Measurements from ENCODE around the gene GSAP.

The GSAP gene

GRCh38 chr7:77338883-77339629 is 77.1 kb downstream of the GSAP start:
- TF ChIP-seq, protein P1, sequence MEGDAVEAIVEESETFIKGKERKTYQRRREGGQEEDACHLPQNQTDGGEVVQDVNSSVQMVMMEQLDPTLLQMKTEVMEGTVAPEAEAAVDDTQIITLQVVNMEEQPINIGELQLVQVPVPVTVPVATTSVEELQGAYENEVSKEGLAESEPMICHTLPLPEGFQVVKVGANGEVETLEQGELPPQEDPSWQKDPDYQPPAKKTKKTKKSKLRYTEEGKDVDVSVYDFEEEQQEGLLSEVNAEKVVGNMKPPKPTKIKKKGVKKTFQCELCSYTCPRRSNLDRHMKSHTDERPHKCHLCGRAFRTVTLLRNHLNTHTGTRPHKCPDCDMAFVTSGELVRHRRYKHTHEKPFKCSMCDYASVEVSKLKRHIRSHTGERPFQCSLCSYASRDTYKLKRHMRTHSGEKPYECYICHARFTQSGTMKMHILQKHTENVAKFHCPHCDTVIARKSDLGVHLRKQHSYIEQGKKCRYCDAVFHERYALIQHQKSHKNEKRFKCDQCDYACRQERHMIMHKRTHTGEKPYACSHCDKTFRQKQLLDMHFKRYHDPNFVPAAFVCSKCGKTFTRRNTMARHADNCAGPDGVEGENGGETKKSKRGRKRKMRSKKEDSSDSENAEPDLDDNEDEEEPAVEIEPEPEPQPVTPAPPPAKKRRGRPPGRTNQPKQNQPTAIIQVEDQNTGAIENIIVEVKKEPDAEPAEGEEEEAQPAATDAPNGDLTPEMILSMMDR (IDR thresholded peaks at IDR 0.05): no peak

- TF ChIP-seq, protein P1 (IDR thresholded peaks at IDR 0.05): no peak
Observed at GRCh38 chr7:77338260-77338659, 77.9 kb downstream of the GSAP start.

GRCh38 chr7:77337456-77337990 is 78.6 kb downstream of the GSAP start:
- TF ChIP-seq, protein P1 (IDR thresholded peaks at IDR 0.05): no peak

DNA sequence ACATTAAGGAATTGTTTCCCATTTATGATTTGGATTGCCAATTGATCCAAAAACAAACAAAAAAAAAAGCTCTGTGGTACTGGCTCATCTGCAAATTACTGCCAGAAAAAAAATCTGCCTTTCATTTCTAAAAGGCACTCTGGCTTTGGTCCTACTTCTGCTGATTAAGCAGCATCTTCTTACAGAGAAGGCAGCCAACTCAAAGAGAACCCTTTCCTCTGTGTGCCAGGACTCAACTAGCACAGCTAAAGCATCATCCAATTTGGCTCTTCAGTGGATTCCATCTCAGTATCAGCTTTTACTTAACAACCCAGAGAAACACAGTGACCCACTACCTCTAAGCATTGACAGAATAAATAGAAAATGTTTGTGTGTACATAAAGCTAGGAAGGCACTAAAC is 80.6 kb downstream of the GSAP start:
- TF ChIP-seq, protein P1 (IDR thresholded peaks at IDR 0.05): no peak

DNA sequence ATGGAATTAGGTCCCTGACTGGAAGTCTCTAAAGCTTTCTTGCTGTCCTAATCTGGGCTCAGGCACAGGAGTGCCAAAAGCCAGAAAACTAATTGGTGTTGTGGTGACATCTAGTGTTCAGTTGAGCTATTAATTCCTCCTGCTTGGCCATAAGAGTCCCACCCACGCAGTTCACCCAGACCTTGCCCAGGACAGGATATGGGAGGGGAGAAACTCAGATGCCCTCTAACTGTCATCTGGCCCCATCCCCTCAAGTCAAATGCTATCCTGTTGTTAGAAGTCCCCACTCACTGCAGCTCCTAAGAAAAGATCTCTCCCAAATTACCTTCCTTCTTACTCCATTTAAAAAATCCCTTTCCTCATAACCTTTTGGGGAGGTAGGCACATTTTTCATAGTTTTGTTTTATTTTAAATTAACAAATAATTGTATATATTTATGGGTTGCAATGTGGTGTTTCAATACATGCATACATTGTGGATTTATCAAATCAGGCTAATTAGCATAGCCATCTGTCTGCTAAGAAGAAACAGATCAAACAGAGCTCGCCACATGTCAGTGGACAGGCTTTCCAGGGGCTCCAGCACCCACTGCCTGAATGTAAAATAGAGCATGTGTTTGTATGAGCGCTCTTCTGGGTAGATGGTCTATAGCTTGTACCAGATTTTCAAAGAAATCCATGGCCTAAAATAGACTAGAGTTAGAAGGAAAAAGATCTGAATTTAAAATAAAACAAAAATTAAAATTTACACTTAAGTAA is 84.0 kb downstream of the GSAP start:
- TF ChIP-seq, protein P1 (IDR thresholded peaks at IDR 0.05): peak; percentile 68; the same call in 1 of the 2 replicates

- TF ChIP-seq, protein P1 (IDR thresholded peaks at IDR 0.05): no peak
Observed at GRCh38 chr7:77330169-77330882, 85.8 kb downstream of the GSAP start.

- TF ChIP-seq, protein P1 (IDR thresholded peaks at IDR 0.05): no peak
Observed at GRCh38 chr7:77329466-77330168, 86.5 kb downstream of the GSAP start.

Measured in LNCAP (cell line).